NCI-H1105 treated with DMSO at 0.1 percent for 48 hours (cell line): Measurements from ENCODE around the gene EXPH5.

Experiments used
- DNase-seq: peaks from one replicate; lab custom pipeline; 2025; lab: John Stamatoyannopoulos, UW

EXPH5 gene

GRCh38 chr11:108511851-108512474 lies 81.6 kb downstream of the EXPH5 start:
- DNase-seq: no peak

- no peak for DNase-seq
Observed at GRCh38 chr11:108508653-108509593, 84.6 kb downstream of the EXPH5 start.

GRCh38 chr11:108501396-108501795 lies 92.2 kb downstream of the EXPH5 start:
- no peak for DNase-seq

GRCh38 chr11:108500721-108501120 lies 92.8 kb downstream of the EXPH5 start:
- DNase-seq: no peak

- DNase-seq: no peak
Observed at GRCh38 chr11:108500169-108500568, 93.4 kb downstream of the EXPH5 start.

- DNase-seq: no peak
Observed at GRCh38 chr11:108498816-108499408, 94.7 kb downstream of the EXPH5 start.

- DNase-seq: peak; percentile 74
Observed at GRCh38 chr11:108498046-108498815, 95.3 kb downstream of the EXPH5 start, which contains the start of gene POGLUT3. POGLUT3 (minus strand) TSS chr11:108498384; CDS start chr11:108498366, 18 bp downstream.

GRCh38 chr11:108497317-108498045 lies 96.1 kb downstream of the EXPH5 start:
- DNase-seq: peak; percentile 82

GRCh38 chr11:108496643-108497256 lies 96.8 kb downstream of the EXPH5 start:
- DNase-seq: no peak

- no peak for DNase-seq
Observed at GRCh38 chr11:108495326-108495725, 98.2 kb downstream of the EXPH5 start.

- DNase-seq: peak; percentile 66
Observed at GRCh38 chr11:108494182-108494581, 99.4 kb downstream of the EXPH5 start.

GRCh38 chr11:108491936-108492335 lies 101.6 kb downstream of the EXPH5 start:
- DNase-seq: no peak

- no peak for DNase-seq
Observed at GRCh38 chr11:108486828-108487227, 106.7 kb downstream of the EXPH5 start.

- DNase-seq: no peak
Observed at GRCh38 chr11:108486331-108486730, 107.2 kb downstream of the EXPH5 start.

- no peak for DNase-seq
Observed at GRCh38 chr11:108483163-108483562, 110.4 kb downstream of the EXPH5 start.

GRCh38 chr11:108474664-108475463 lies 118.7 kb downstream of the EXPH5 start:
- DNase-seq: no peak

- no peak for DNase-seq
Observed at GRCh38 chr11:108472681-108473080, 120.9 kb downstream of the EXPH5 start.

GRCh38 chr11:108468478-108468864 lies 125.1 kb downstream of the EXPH5 start:
- no peak for DNase-seq

GRCh38 chr11:108467091-108467823 lies 126.3 kb downstream of the EXPH5 start, which contains the start of gene C11orf65:
C11orf65 (minus strand) TSS chr11:108467529; CDS start chr11:108461559, 5,970 bp downstream.
- DNase-seq: peak; percentile 98
